ENCODE measurements around the gene CIRBP. TPM values are rescaled to one million over a fixed set of nuclear protein-coding genes. Genes with fewer than 3 reads are reported as not detected.

CIRBP gene
- total RNA-seq, 1 experiment from 2014 or later, result 331 TPM

- BruUV-seq (replicated peaks), result no TSS peak
- Mint-ChIP-seq H3K4me3 (ENCODE audit: unreplicated experiment) (peak overlapping the region; percentile 83), H3K27ac (ENCODE audit: unreplicated experiment) (peak overlapping the region; percentile 91), H3K27me3 (ENCODE audit: insufficient read depth, unreplicated experiment) (no peaks in the 10 kb centered on the region), H3K36me3 (ENCODE audit: insufficient read depth, unreplicated experiment) (peaks cover 68% of the 10 kb centered on the region), H3K9me3 (ENCODE audit: unreplicated experiment) (no peaks in the 10 kb centered on the region), H3K4me1 (ENCODE audit: low read depth, unreplicated experiment) (peaks cover 16% of the 10 kb centered on the region)
- peak overlapping the region; percentile 86 for H3K4me3 ChIP-seq (ENCODE audit: low read depth, low read length)
- no peaks in the 10 kb centered on the region for H3K9me3 ChIP-seq
- TF ChIP-seq CTCF (IDR thresholded peaks at IDR 0.05; ENCODE audit: insufficient read depth in 1 of 2, low read depth in 1 of 2, low read length in 1 of 2, severe bottlenecking in 1 of 2, unreplicated experiment in 1 of 2), result no peak
- DNase-seq, result no peak
- H3K36me3 ChIP-seq (ENCODE audit: control insufficient read depth, insufficient read depth, low read length), result peaks cover 5% of the 10 kb centered on the region
- ChIA-PET CTCF (no interaction called here), POLR2A (no interaction called here)
- peaks cover 14% of the 10 kb centered on the region for H3K4me1 ChIP-seq
- intact Hi-C loops (cut with micrococcal nuclease; ENCODE audit: unreplicated experiment), result loop anchor here (5.0 kb wide), 1 partner anchor 40 kb away; no protein-coding TSS in a partner anchor
- H3K27me3 ChIP-seq (replicated peaks; ENCODE audit: control insufficient read depth, insufficient read depth, low read length), result no peaks in the 10 kb centered on the region
These were observed 7.9 kb downstream of the CIRBP start for GRCh38 chr19:1277061-1277460.

- peaks cover 3% of the 10 kb centered on the region for H3K36me3 ChIP-seq (ENCODE audit: control insufficient read depth, insufficient read depth, low read length)
- H3K27ac Mint-ChIP-seq (ENCODE audit: unreplicated experiment), result no peak overlapping the region
- BruUV-seq (replicated peaks), result no TSS peak
These were observed 8.9 kb downstream of the CIRBP start for GRCh38 chr19:1278074-1278473.

More at GRCh38 chr19:1278074-1278473, 8.9 kb downstream of the CIRBP start:
- Mint-ChIP-seq H3K36me3 (ENCODE audit: insufficient read depth, unreplicated experiment) (peaks cover 58% of the 10 kb centered on the region), H3K4me1 (ENCODE audit: low read depth, unreplicated experiment) (peaks cover 16% of the 10 kb centered on the region), H3K27me3 (ENCODE audit: insufficient read depth, unreplicated experiment) (no peaks in the 10 kb centered on the region), H3K9me3 (ENCODE audit: unreplicated experiment) (no peaks in the 10 kb centered on the region), H3K4me3 (ENCODE audit: unreplicated experiment) (no peak overlapping the region)
- TF ChIP-seq CTCF (IDR thresholded peaks at IDR 0.05; ENCODE audit: insufficient read depth in 1 of 2, low read depth in 1 of 2, low read length in 1 of 2, severe bottlenecking in 1 of 2, unreplicated experiment in 1 of 2), result no peak
- H3K4me1 ChIP-seq, result peaks cover 18% of the 10 kb centered on the region
- CTCF ChIA-PET, result no interaction called here
- no peaks in the 10 kb centered on the region for H3K27me3 ChIP-seq (replicated peaks; ENCODE audit: control insufficient read depth, insufficient read depth, low read length)
- H3K4me3 ChIP-seq (ENCODE audit: low read depth, low read length), result no peak overlapping the region
- DNase-seq, result no peak
- intact Hi-C loops (cut with micrococcal nuclease; ENCODE audit: unreplicated experiment), result loop anchor here (5.0 kb wide), 1 partner anchor 39 kb away; no protein-coding TSS in a partner anchor
- POLR2A ChIA-PET, result interaction anchor here (1.0 kb wide), 1 partner anchor 9 kb away, joined by 3 read pairs; the partner anchor contains the start of gene CIRBP
- no peaks in the 10 kb centered on the region for H3K9me3 ChIP-seq
